ENCODE measurements around the gene ZC3H18.
A peak's percentile ranks its signal among the peaks of the same experiment; 100 is the strongest.

Gene ZC3H18

DNA sequence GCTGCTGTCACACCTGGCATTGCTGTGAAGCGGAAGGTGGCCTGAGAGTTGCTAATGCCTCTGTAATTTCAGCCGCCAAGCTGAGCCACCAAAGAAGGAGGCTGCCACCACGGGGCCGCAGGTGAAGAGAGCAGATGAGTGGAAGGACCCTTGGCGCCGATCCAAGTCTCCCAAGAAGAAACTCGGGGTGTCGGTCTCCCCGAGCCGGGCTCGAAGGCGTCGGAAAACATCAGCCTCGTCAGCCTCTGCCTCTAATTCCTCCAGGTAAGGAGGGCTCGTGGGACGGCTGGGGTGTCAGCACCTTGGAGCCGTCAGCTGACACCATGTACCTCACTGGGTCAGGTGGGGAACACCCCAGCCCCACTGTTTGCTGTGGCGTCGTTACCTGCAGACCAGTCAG, 51.9 kb downstream of the ZC3H18 start:
- Histone ChIP-seq H3K27me3 (ENCODE audit: control insufficient read depth in 3 of 3, insufficient read depth in 3 of 3, low read depth in 1 of 3, low read length in 3 of 3) (no peaks in the 10 kb centered on the region), H4K8ac (ENCODE audit: low read depth, low read length) (no peak overlapping the region), H4K91ac (ENCODE audit: low read depth, low read length, poor library complexity) (no peak overlapping the region), H2BK120ac (ENCODE audit: low read depth, low read length) (no peak overlapping the region), H3K23ac (ENCODE audit: low read depth, low read length, poor library complexity) (no peak overlapping the region), H3K9me3 (replicated peaks in 1 of 2; ENCODE audit: control insufficient read depth in 2 of 2, insufficient read depth in 1 of 2, low read depth in 1 of 2, low read length in 2 of 2) (no peaks in the 10 kb centered on the region), H2BK12ac (ENCODE audit: low read length) (no peak overlapping the region), H3K4me2 (ENCODE audit: insufficient read depth, low read length, poor library complexity, severe bottlenecking) (no peak overlapping the region), H3K79me1 (ENCODE audit: low read depth, low read length) (peaks cover 6% of the 10 kb centered on the region), H3K4ac (ENCODE audit: low read length) (no peak overlapping the region), H3K4me1 (ENCODE audit: control insufficient read depth in 2 of 2, insufficient read depth in 1 of 2, low read depth in 1 of 2, low read length in 2 of 2) (peaks cover 0 to 5% of the 10 kb centered on the region in 2 donors), H3K14ac (ENCODE audit: low read length) (no peak overlapping the region), H3K18ac (ENCODE audit: low read length) (no peak overlapping the region), H2AFZ (ENCODE audit: low read length) (no peak overlapping the region), H3K36me3 (replicated peaks in 1 of 2; ENCODE audit: control insufficient read depth in 2 of 2, insufficient read depth in 2 of 2, low read length in 2 of 2) (peaks cover 43 to 86% of the 10 kb centered on the region in 2 donors), H3K9ac (ENCODE audit: low read depth, low read length, poor library complexity) (no peak overlapping the region), H2AK5ac (ENCODE audit: low read depth, low read length) (no peak overlapping the region), H3K4me3 (ENCODE audit: low read length in 2 of 2) (no peak overlapping the region), H2BK5ac (ENCODE audit: low read length) (no peak overlapping the region), H3K27ac (replicated peaks; ENCODE audit: low read length) (no peak overlapping the region), H2BK15ac (ENCODE audit: low read length) (no peak overlapping the region)
- DNase-seq (ENCODE audit: low spot score): no peak
- WGBS, 2 donors (ENCODE audit: extremely low coverage in 2 of 2, insufficient read length in 2 of 2, insufficient replicate concordance in 1 of 2): no CpG with 5 or more reads among the region's 19 CpGs

DNA sequence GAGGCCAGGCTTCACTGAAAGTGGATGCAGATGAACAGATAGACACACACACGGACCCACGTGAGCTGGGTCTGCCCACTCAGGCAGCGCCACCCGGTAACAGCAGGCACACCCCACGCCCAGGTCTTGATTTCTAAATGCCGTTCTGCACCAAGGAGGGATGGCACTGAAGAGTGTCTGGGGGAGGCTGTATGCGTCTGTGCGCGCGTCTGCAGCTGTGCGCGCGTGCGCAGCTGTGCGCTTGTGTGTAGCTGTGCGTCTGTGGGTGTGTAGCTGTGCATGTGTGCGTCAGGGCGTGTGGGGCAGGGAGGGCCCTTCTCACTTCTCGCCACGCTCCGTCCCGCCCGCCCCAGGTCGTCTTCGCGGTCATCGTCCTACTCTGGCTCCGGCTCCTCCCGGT, 52.7 kb downstream of the ZC3H18 start:
- peaks cover 0 to 5% of the 10 kb centered on the region in 2 donors for H3K4me1 ChIP-seq (ENCODE audit: control insufficient read depth in 2 of 2, insufficient read depth in 1 of 2, low read depth in 1 of 2, low read length in 2 of 2)
- H2BK15ac ChIP-seq (ENCODE audit: low read length): no peak overlapping the region
- H2AFZ ChIP-seq (ENCODE audit: low read length): no peak overlapping the region
- no peak overlapping the region for H2BK12ac ChIP-seq (ENCODE audit: low read length)
- peak overlapping the region; percentile 44 for H3K23ac ChIP-seq (ENCODE audit: low read depth, low read length, poor library complexity)
- no peaks in the 10 kb centered on the region for H3K27me3 ChIP-seq (ENCODE audit: control insufficient read depth in 3 of 3, insufficient read depth in 3 of 3, low read depth in 1 of 3, low read length in 3 of 3)
- no peak overlapping the region for H3K4me3 ChIP-seq (ENCODE audit: low read length in 2 of 2)
- no peak overlapping the region for H4K91ac ChIP-seq (ENCODE audit: low read depth, low read length, poor library complexity)
- H3K27ac ChIP-seq (replicated peaks; ENCODE audit: low read length): no peak overlapping the region
- no peak overlapping the region for H3K4me2 ChIP-seq (ENCODE audit: insufficient read depth, low read length, poor library complexity, severe bottlenecking)
- no CpG with 5 or more reads among the region's 29 CpGs for WGBS, 2 donors (ENCODE audit: extremely low coverage in 2 of 2, insufficient read length in 2 of 2, insufficient replicate concordance in 1 of 2)
- no peak overlapping the region for H4K8ac ChIP-seq (ENCODE audit: low read depth, low read length)
- no peak overlapping the region for H2BK120ac ChIP-seq (ENCODE audit: low read depth, low read length)
- H3K18ac ChIP-seq (ENCODE audit: low read length): no peak overlapping the region
- no peak overlapping the region for H3K14ac ChIP-seq (ENCODE audit: low read length)
- no peak for DNase-seq (ENCODE audit: low spot score)
- H3K9me3 ChIP-seq (replicated peaks in 1 of 2; ENCODE audit: control insufficient read depth in 2 of 2, insufficient read depth in 1 of 2, low read depth in 1 of 2, low read length in 2 of 2): no peaks in the 10 kb centered on the region
- no peak overlapping the region for H3K4ac ChIP-seq (ENCODE audit: low read length)
- H3K9ac ChIP-seq (ENCODE audit: low read depth, low read length, poor library complexity): no peak overlapping the region
- H2AK5ac ChIP-seq (ENCODE audit: low read depth, low read length): no peak overlapping the region
- H2BK5ac ChIP-seq (ENCODE audit: low read length): no peak overlapping the region
- H3K36me3 ChIP-seq (replicated peaks in 1 of 2; ENCODE audit: control insufficient read depth in 2 of 2, insufficient read depth in 2 of 2, low read length in 2 of 2): peaks cover 48 to 86% of the 10 kb centered on the region in 2 donors
- H3K79me1 ChIP-seq (ENCODE audit: low read depth, low read length): peaks cover 8% of the 10 kb centered on the region

DNA sequence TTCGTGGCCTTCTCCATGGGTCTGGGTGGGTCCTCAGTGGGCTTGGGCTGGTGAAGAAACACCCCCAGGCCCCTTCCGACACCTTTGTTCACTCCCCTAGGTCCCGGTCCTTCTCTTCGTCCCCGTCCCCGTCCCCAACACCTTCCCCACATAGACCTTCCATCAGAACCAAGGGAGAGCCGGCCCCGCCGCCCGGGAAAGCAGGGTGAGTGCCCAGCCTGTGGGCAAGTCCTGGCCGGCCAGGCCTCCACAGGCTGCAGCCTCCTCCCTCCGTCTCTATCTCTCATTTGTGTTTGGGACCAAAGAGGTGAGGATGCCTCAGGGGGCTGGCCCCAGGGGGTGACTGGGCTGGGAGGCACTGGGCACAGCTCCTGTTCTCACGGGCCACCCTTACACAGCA, 53.7 kb downstream of the ZC3H18 start:
- Histone ChIP-seq H3K27ac (replicated peaks; ENCODE audit: low read length) (no peak overlapping the region), H4K8ac (ENCODE audit: low read depth, low read length) (no peak overlapping the region), H2BK15ac (ENCODE audit: low read length) (no peak overlapping the region), H2AFZ (ENCODE audit: low read length) (no peak overlapping the region), H2BK120ac (ENCODE audit: low read depth, low read length) (no peak overlapping the region), H3K4me3 (ENCODE audit: low read length in 2 of 2) (peak overlapping the region in 1 of 2 donors; percentile 21), H2BK5ac (ENCODE audit: low read length) (no peak overlapping the region), H4K91ac (ENCODE audit: low read depth, low read length, poor library complexity) (no peak overlapping the region), H3K23ac (ENCODE audit: low read depth, low read length, poor library complexity) (no peak overlapping the region), H3K79me1 (ENCODE audit: low read depth, low read length) (peaks cover 8% of the 10 kb centered on the region), H3K27me3 (ENCODE audit: control insufficient read depth in 3 of 3, insufficient read depth in 3 of 3, low read depth in 1 of 3, low read length in 3 of 3) (no peaks in the 10 kb centered on the region), H3K9me3 (replicated peaks in 1 of 2; ENCODE audit: control insufficient read depth in 2 of 2, insufficient read depth in 1 of 2, low read depth in 1 of 2, low read length in 2 of 2) (no peaks in the 10 kb centered on the region), H3K4me1 (ENCODE audit: control insufficient read depth in 2 of 2, insufficient read depth in 1 of 2, low read depth in 1 of 2, low read length in 2 of 2) (no peaks in the 10 kb centered on the region), H2BK12ac (ENCODE audit: low read length) (no peak overlapping the region), H3K14ac (ENCODE audit: low read length) (no peak overlapping the region), H3K9ac (ENCODE audit: low read depth, low read length, poor library complexity) (no peak overlapping the region), H3K36me3 (replicated peaks in 1 of 2; ENCODE audit: control insufficient read depth in 2 of 2, insufficient read depth in 2 of 2, low read length in 2 of 2) (peaks cover 54 to 87% of the 10 kb centered on the region in 2 donors), H3K4me2 (ENCODE audit: insufficient read depth, low read length, poor library complexity, severe bottlenecking) (no peak overlapping the region), H3K18ac (ENCODE audit: low read length) (no peak overlapping the region), H2AK5ac (ENCODE audit: low read depth, low read length) (no peak overlapping the region), H3K4ac (ENCODE audit: low read length) (no peak overlapping the region)
- no peak for DNase-seq (ENCODE audit: low spot score)
- no CpG with 5 or more reads among the region's 13 CpGs for WGBS, 2 donors (ENCODE audit: extremely low coverage in 2 of 2, insufficient read length in 2 of 2, insufficient replicate concordance in 1 of 2)

DNA sequence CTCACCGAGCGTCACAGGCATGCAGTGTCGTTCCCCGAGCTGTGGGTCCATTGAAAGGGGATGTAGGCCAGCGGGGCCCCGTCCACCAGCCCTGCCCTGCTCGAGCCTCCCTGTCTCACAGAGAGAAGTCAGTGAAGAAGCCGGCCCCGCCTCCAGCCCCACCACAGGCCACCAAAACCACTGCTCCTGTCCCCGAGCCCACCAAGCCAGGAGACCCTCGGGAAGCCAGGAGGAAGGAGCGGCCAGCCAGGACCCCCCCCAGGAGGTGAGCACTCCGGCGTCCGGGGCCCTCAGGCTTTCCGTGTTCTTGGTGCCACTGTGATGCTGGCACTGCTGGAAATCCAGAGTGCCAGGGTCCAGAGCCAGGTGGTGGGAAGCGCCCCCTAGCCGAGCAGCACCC, 54.3 kb downstream of the ZC3H18 start:
- Histone ChIP-seq H3K36me3 (replicated peaks in 1 of 2; ENCODE audit: control insufficient read depth in 2 of 2, insufficient read depth in 2 of 2, low read length in 2 of 2) (peaks cover 55 to 85% of the 10 kb centered on the region in 2 donors), H2AFZ (ENCODE audit: low read length) (no peak overlapping the region), H3K4me2 (ENCODE audit: insufficient read depth, low read length, poor library complexity, severe bottlenecking) (no peak overlapping the region), H2BK5ac (ENCODE audit: low read length) (no peak overlapping the region), H3K4me3 (ENCODE audit: low read length in 2 of 2) (no peak overlapping the region), H3K27ac (replicated peaks; ENCODE audit: low read length) (no peak overlapping the region), H3K27me3 (ENCODE audit: control insufficient read depth in 3 of 3, insufficient read depth in 3 of 3, low read depth in 1 of 3, low read length in 3 of 3) (no peaks in the 10 kb centered on the region), H3K9me3 (replicated peaks in 1 of 2; ENCODE audit: control insufficient read depth in 2 of 2, insufficient read depth in 1 of 2, low read depth in 1 of 2, low read length in 2 of 2) (no peaks in the 10 kb centered on the region), H3K4ac (ENCODE audit: low read length) (no peak overlapping the region), H3K4me1 (ENCODE audit: control insufficient read depth in 2 of 2, insufficient read depth in 1 of 2, low read depth in 1 of 2, low read length in 2 of 2) (no peaks in the 10 kb centered on the region), H2BK15ac (ENCODE audit: low read length) (no peak overlapping the region), H3K18ac (ENCODE audit: low read length) (no peak overlapping the region), H2AK5ac (ENCODE audit: low read depth, low read length) (no peak overlapping the region), H3K14ac (ENCODE audit: low read length) (no peak overlapping the region), H3K23ac (ENCODE audit: low read depth, low read length, poor library complexity) (no peak overlapping the region), H4K91ac (ENCODE audit: low read depth, low read length, poor library complexity) (no peak overlapping the region), H4K8ac (ENCODE audit: low read depth, low read length) (no peak overlapping the region), H3K79me1 (ENCODE audit: low read depth, low read length) (peaks cover 8% of the 10 kb centered on the region), H2BK120ac (ENCODE audit: low read depth, low read length) (no peak overlapping the region), H3K9ac (ENCODE audit: low read depth, low read length, poor library complexity) (peak overlapping the region; percentile 21), H2BK12ac (ENCODE audit: low read length) (no peak overlapping the region)
- no CpG with 5 or more reads among the region's 18 CpGs for WGBS, 2 donors (ENCODE audit: extremely low coverage in 2 of 2, insufficient read length in 2 of 2, insufficient replicate concordance in 1 of 2)
- no peak for DNase-seq (ENCODE audit: low spot score)

All from neuronal stem cell (in vitro differentiated cells).